ENCODE measurements around the gene ERICH4. TPM values are rescaled to one million over a fixed set of nuclear protein-coding genes. Genes with fewer than 3 reads are reported as not detected.

Gene ERICH4
- polyA plus RNA-seq, 1 of the 3 experiments (the other 2 are of a cell fraction), result not detected

GRCh38 chr19:41436674-41436951 is 6.3 kb upstream of the ERICH4 start:
- H3K4me3 ChIP-seq (ENCODE audit: low read depth in 2 of 2, low read length in 1 of 2), result no peak overlapping the region
- H3K79me2 ChIP-seq (ENCODE audit: insufficient read depth), result peaks cover 13% of the 10 kb centered on the region; the same call in 1 of the 2 replicates
- no peak for DNase-seq
- TF ChIP-seq USF2 (IDR thresholded peaks at IDR 0.05; ENCODE audit: borderline replicate concordance, low read depth, low read length) (no peak), TEAD4 (IDR thresholded peaks at IDR 0.05; ENCODE audit: borderline replicate concordance, insufficient read depth) (no peak), EZH2phosphoT487 (IDR thresholded peaks at IDR 0.05; ENCODE audit: borderline replicate concordance, low read depth) (no peak), GATA2 (CRISPR knock-in tag; IDR thresholded peaks at IDR 0.05) (no peak), ELF1 (IDR thresholded peaks at IDR 0.05) (no peak), ZBTB33 (IDR thresholded peaks at IDR 0.05; ENCODE audit: borderline replicate concordance, low read depth) (no peak), JUND (IDR thresholded peaks at IDR 0.05) (no peak), MEF2A (IDR thresholded peaks at IDR 0.05; ENCODE audit: borderline replicate concordance, low read depth) (no peak), RCOR1 (IDR thresholded peaks at IDR 0.05; ENCODE audit: low read length) (no peak), MXI1 (IDR thresholded peaks at IDR 0.05; ENCODE audit: low read depth, low read length) (no peak), YY1 (IDR thresholded peaks at IDR 0.05; ENCODE audit: low read depth) (no peak), FOXM1 (IDR thresholded peaks at IDR 0.05; ENCODE audit: low read depth) (no peak), FOSL2 (IDR thresholded peaks at IDR 0.05; ENCODE audit: borderline replicate concordance, low read depth) (no peak), RXRA (IDR thresholded peaks at IDR 0.05; ENCODE audit: borderline replicate concordance, low read depth) (no peak), EP300 (IDR thresholded peaks at IDR 0.05; ENCODE audit: borderline replicate concordance in 1 of 2, low read depth in 1 of 2, low read length in 1 of 2) (no peak), RAD21 (IDR thresholded peaks at IDR 0.05; ENCODE audit: low read length) (no peak), NRF1 (IDR thresholded peaks at IDR 0.05; ENCODE audit: low read depth, low read length) (no peak), TAF1 (IDR thresholded peaks at IDR 0.05; ENCODE audit: borderline replicate concordance, low read depth, low read length) (no peak)
- TF ChIP-seq, protein P1, sequence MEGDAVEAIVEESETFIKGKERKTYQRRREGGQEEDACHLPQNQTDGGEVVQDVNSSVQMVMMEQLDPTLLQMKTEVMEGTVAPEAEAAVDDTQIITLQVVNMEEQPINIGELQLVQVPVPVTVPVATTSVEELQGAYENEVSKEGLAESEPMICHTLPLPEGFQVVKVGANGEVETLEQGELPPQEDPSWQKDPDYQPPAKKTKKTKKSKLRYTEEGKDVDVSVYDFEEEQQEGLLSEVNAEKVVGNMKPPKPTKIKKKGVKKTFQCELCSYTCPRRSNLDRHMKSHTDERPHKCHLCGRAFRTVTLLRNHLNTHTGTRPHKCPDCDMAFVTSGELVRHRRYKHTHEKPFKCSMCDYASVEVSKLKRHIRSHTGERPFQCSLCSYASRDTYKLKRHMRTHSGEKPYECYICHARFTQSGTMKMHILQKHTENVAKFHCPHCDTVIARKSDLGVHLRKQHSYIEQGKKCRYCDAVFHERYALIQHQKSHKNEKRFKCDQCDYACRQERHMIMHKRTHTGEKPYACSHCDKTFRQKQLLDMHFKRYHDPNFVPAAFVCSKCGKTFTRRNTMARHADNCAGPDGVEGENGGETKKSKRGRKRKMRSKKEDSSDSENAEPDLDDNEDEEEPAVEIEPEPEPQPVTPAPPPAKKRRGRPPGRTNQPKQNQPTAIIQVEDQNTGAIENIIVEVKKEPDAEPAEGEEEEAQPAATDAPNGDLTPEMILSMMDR (IDR thresholded peaks at IDR 0.05), result no peak
- TF ChIP-seq, protein P2, sequence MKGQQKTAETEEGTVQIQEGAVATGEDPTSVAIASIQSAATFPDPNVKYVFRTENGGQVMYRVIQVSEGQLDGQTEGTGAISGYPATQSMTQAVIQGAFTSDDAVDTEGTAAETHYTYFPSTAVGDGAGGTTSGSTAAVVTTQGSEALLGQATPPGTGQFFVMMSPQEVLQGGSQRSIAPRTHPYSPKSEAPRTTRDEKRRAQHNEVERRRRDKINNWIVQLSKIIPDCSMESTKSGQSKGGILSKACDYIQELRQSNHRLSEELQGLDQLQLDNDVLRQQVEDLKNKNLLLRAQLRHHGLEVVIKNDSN (IDR thresholded peaks at IDR 0.05; ENCODE audit: borderline replicate concordance, low read depth), result no peak
- H3K27ac ChIP-seq (ENCODE audit: low read depth in 2 of 2, low read length in 1 of 2), result no peak overlapping the region
- POLR2A ChIA-PET, result no interaction called here
- peaks cover 1% of the 10 kb centered on the region for H3F3A ChIP-seq (replicated peaks; ENCODE audit: insufficient read depth)
- no peak overlapping the region for H3K4me2 ChIP-seq
- H4K20me1 ChIP-seq (ENCODE audit: insufficient read depth), result no peaks in the 10 kb centered on the region
- peaks cover 0 to 4% of the 10 kb centered on the region in 2 experiments; a peak in 3 of 4 replicates for H3K4me1 ChIP-seq (ENCODE audit: control insufficient read depth in 1 of 2, insufficient read depth in 2 of 2, low read depth in 1 of 2, low read length in 1 of 2)
- CTCF ChIA-PET, result interaction anchor here (1.3 to 1.8 kb wide), 3 partner anchors 11 to 127 kb away, joined by 3 to 4 read pairs (median 4); no protein-coding TSS in a partner anchor
- H3K9me3 ChIP-seq, result no peaks in the 10 kb centered on the region
- H3K9ac ChIP-seq, result no peak overlapping the region
- H3K27me3 ChIP-seq (ENCODE audit: insufficient read depth), result no peaks in the 10 kb centered on the region
- H3K36me3 ChIP-seq (replicated peaks in 1 of 2; ENCODE audit: control insufficient read depth in 1 of 2, insufficient read depth in 2 of 2, low read length in 1 of 2), result peaks cover 3 to 14% of the 10 kb centered on the region in 2 experiments
- no peaks in the 10 kb centered on the region for H3K9me2 ChIP-seq
- no peak overlapping the region for H2AFZ ChIP-seq (ENCODE audit: low read depth)

Measured in SK-N-SH (cell line).